Measurements from ENCODE around the gene OR13C5.

GRCh38 chr9:104617418-104617817 lies 18.2 kb upstream of the OR13C5 start:
- no peak for TF ChIP-seq POLR2A (IDR thresholded peaks at IDR 0.05; ENCODE audit: low read depth, low read length)
- TF ChIP-seq TAF1 (IDR thresholded peaks at IDR 0.05; ENCODE audit: low read depth, low read length), result no peak
- no peak for TF ChIP-seq POLR2AphosphoS5 (IDR thresholded peaks at IDR 0.05; ENCODE audit: low read depth, low read length)
- TF ChIP-seq PAX5 (IDR thresholded peaks at IDR 0.05; ENCODE audit: insufficient read depth, low read length, severe bottlenecking), result no peak
- TF ChIP-seq SPI1 (IDR thresholded peaks at IDR 0.05; ENCODE audit: low read depth, low read length), result no peak
